Measurements from ENCODE around the gene MDK. TPM values are rescaled to one million over a fixed set of nuclear protein-coding genes. Genes with fewer than 3 reads are reported as not detected.

The MDK gene
- total RNA-seq, 1 experiment from 2014 or later = 286 TPM

DNA sequence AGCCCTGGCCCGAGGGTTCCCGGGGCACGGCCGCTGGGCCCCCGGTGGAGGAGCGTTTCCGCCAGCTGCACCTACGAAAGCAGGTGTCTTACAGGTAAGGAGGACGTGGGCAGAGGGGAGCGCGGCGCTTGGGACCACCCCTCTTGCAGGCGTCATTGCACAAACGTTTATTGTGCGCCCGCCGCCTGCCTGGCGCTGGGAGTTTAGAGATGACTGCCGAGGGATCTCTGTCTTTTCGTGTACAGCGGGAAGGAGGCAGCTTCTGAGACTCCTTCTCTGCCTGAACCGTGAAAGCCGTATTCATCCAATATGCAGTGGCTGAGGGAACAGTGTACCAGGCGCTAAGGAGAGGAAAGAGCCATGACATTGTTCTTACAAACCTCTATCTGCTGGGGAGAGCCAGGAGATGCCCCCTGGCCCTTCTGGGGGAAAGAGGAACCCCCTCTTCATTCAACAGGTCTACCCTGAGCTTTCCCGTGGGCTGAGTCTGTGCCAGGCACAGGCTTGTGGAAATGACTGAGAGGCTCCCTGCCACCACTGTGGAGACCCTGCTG, 48.0 kb upstream of the MDK start:
- H3K79me2 ChIP-seq (ENCODE audit: insufficient read depth, low read length) = no peaks in the 10 kb centered on the region
- RAD21 ChIA-PET (ENCODE audit: low non-redundant PET in 1 of 2, low total read pairs in 2 of 2, uncharacterized antibody in 2 of 2, unreplicated experiment in 2 of 2) = no interaction called here
- no peaks in the 10 kb centered on the region for H3K9me2 ChIP-seq (ENCODE audit: insufficient read depth)
- BruUV-seq (replicated peaks) = no TSS peak
- H4K20me1 ChIP-seq (ENCODE audit: insufficient read depth) = no peaks in the 10 kb centered on the region
- POLR2A ChIA-PET = no interaction called here
- ATAC-seq = no peak
- H3K27ac ChIP-seq (ENCODE audit: low read depth, low read length) = no peak overlapping the region
- no peak overlapping the region for H3K4me2 ChIP-seq (ENCODE audit: low read length)
- intact Hi-C loops (cut with micrococcal nuclease) = no loop called here
- CTCF ChIA-PET = no interaction called here
- H3K4me1 ChIP-seq (ENCODE audit: control insufficient read depth in 1 of 2, insufficient read depth in 2 of 2, low read length in 2 of 2) = peaks cover 0 to 16% of the 10 kb centered on the region in 2 experiments; a peak in 3 of 4 replicates
- H2AFZ ChIP-seq (ENCODE audit: low read depth, low read length, poor library complexity, severe bottlenecking) = no peak overlapping the region
- no peak for TF ChIP-seq JUND (IDR thresholded peaks at IDR 0.05)
- TF ChIP-seq POLR2A (IDR thresholded peaks at IDR 0.05; ENCODE audit: borderline replicate concordance, extremely low read depth, insufficient read depth, insufficient read length) = no peak
- no peak for TF ChIP-seq ZNF274 (IDR thresholded peaks at IDR 0.05; ENCODE audit: low read depth, low read length)
- no peak for TF ChIP-seq POLR2AphosphoS5 (IDR thresholded peaks at IDR 0.05; ENCODE audit: low read depth, low read length)
- TF ChIP-seq FOSL1 (IDR thresholded peaks at IDR 0.05; ENCODE audit: low read depth) = no peak
- TF ChIP-seq SIN3A (IDR thresholded peaks at IDR 0.05; ENCODE audit: low read depth) = no peak
- TF ChIP-seq, protein P1, sequence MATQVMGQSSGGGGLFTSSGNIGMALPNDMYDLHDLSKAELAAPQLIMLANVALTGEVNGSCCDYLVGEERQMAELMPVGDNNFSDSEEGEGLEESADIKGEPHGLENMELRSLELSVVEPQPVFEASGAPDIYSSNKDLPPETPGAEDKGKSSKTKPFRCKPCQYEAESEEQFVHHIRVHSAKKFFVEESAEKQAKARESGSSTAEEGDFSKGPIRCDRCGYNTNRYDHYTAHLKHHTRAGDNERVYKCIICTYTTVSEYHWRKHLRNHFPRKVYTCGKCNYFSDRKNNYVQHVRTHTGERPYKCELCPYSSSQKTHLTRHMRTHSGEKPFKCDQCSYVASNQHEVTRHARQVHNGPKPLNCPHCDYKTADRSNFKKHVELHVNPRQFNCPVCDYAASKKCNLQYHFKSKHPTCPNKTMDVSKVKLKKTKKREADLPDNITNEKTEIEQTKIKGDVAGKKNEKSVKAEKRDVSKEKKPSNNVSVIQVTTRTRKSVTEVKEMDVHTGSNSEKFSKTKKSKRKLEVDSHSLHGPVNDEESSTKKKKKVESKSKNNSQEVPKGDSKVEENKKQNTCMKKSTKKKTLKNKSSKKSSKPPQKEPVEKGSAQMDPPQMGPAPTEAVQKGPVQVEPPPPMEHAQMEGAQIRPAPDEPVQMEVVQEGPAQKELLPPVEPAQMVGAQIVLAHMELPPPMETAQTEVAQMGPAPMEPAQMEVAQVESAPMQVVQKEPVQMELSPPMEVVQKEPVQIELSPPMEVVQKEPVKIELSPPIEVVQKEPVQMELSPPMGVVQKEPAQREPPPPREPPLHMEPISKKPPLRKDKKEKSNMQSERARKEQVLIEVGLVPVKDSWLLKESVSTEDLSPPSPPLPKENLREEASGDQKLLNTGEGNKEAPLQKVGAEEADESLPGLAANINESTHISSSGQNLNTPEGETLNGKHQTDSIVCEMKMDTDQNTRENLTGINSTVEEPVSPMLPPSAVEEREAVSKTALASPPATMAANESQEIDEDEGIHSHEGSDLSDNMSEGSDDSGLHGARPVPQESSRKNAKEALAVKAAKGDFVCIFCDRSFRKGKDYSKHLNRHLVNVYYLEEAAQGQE (IDR thresholded peaks at IDR 0.05; ENCODE audit: low read depth) = no peak
- TF ChIP-seq, protein P2, sequence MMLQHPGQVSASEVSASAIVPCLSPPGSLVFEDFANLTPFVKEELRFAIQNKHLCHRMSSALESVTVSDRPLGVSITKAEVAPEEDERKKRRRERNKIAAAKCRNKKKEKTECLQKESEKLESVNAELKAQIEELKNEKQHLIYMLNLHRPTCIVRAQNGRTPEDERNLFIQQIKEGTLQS (IDR thresholded peaks at IDR 0.05) = no peak
- TF ChIP-seq CBX3 (IDR thresholded peaks at IDR 0.05; ENCODE audit: low read depth) = no peak
- no peak for TF ChIP-seq RAD21 (IDR thresholded peaks at IDR 0.05; ENCODE audit: low read depth)
- no peak for TF ChIP-seq EZH2 (IDR thresholded peaks at IDR 0.05)
- TF ChIP-seq, protein P3, sequence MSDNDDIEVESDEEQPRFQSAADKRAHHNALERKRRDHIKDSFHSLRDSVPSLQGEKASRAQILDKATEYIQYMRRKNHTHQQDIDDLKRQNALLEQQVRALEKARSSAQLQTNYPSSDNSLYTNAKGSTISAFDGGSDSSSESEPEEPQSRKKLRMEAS (IDR thresholded peaks at IDR 0.05) = no peak
- no peak for TF ChIP-seq EZH2phosphoT487 (IDR thresholded peaks at IDR 0.05; ENCODE audit: borderline replicate concordance)
- TF ChIP-seq ZFX (IDR thresholded peaks at IDR 0.05) = no peak
- TF ChIP-seq ELF1 (IDR thresholded peaks at IDR 0.05; ENCODE audit: borderline replicate concordance, low read depth) = no peak
- TF ChIP-seq TCF7L2 (IDR thresholded peaks at IDR 0.05; ENCODE audit: borderline replicate concordance, extremely low read depth, insufficient read depth, insufficient read length) = no peak
- no peak for TF ChIP-seq SRF (IDR thresholded peaks at IDR 0.05; ENCODE audit: low read depth)
- TF ChIP-seq, protein P4, sequence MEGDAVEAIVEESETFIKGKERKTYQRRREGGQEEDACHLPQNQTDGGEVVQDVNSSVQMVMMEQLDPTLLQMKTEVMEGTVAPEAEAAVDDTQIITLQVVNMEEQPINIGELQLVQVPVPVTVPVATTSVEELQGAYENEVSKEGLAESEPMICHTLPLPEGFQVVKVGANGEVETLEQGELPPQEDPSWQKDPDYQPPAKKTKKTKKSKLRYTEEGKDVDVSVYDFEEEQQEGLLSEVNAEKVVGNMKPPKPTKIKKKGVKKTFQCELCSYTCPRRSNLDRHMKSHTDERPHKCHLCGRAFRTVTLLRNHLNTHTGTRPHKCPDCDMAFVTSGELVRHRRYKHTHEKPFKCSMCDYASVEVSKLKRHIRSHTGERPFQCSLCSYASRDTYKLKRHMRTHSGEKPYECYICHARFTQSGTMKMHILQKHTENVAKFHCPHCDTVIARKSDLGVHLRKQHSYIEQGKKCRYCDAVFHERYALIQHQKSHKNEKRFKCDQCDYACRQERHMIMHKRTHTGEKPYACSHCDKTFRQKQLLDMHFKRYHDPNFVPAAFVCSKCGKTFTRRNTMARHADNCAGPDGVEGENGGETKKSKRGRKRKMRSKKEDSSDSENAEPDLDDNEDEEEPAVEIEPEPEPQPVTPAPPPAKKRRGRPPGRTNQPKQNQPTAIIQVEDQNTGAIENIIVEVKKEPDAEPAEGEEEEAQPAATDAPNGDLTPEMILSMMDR (IDR thresholded peaks at IDR 0.05 in 2 of 3, conservative IDR thresholded peaks at IDR 0.05 in 1 of 3; ENCODE audit: borderline replicate concordance in 1 of 3, insufficient read depth in 1 of 3, low read depth in 2 of 3, low read length in 2 of 3) = no peak
- TF ChIP-seq, protein P5, sequence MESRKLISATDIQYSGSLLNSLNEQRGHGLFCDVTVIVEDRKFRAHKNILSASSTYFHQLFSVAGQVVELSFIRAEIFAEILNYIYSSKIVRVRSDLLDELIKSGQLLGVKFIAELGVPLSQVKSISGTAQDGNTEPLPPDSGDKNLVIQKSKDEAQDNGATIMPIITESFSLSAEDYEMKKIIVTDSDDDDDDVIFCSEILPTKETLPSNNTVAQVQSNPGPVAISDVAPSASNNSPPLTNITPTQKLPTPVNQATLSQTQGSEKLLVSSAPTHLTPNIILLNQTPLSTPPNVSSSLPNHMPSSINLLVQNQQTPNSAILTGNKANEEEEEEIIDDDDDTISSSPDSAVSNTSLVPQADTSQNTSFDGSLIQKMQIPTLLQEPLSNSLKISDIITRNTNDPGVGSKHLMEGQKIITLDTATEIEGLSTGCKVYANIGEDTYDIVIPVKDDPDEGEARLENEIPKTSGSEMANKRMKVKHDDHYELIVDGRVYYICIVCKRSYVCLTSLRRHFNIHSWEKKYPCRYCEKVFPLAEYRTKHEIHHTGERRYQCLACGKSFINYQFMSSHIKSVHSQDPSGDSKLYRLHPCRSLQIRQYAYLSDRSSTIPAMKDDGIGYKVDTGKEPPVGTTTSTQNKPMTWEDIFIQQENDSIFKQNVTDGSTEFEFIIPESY (IDR thresholded peaks at IDR 0.05; ENCODE audit: extremely low read depth, insufficient replicate concordance, low read length) = no peak
- H3K27me3 ChIP-seq (ENCODE audit: insufficient read depth, low read length) = no peaks in the 10 kb centered on the region
- DNase-seq (ENCODE audit: low read depth, low spot score) = no peak
- no peak overlapping the region for H3K4me3 ChIP-seq (replicated peaks in 1 of 2; ENCODE audit: low read depth in 1 of 2, low read length in 2 of 2)
- H3K9ac ChIP-seq (ENCODE audit: low read length) = no peak overlapping the region
- H3K9me3 ChIP-seq (ENCODE audit: control insufficient read depth in 1 of 2, insufficient read depth in 1 of 2, low read depth in 1 of 2, low read length in 2 of 2) = no peaks in the 10 kb centered on the region
- no peaks in the 10 kb centered on the region for H3K36me3 ChIP-seq (ENCODE audit: control insufficient read depth in 1 of 2, insufficient read depth in 2 of 2, low read length in 2 of 2)
